Duodenal mucosa (tissue), 2 donors: ENCODE data around the gene CDK14.

ENCODE experiments used
- H3K27ac ChIP-seq: one replicate; pipeline ENCODE4 v1.7.0; 2013; ENCODE audit warnings: low read depth, low read length
- H3K27me3 ChIP-seq, 2 donors: one replicate each; pipeline ENCODE4 v1.7.0; 2013; ENCODE audit warnings: low read length in 2 of 2, control low read depth in 1 of 2; ENCODE audit not compliant: insufficient read depth in 2 of 2, control insufficient read depth in 1 of 2
- H3K36me3 ChIP-seq, 2 donors: one replicate each; pipeline ENCODE4 v1.7.0; 2013; ENCODE audit warnings: low read length in 2 of 2, control low read depth in 1 of 2; ENCODE audit not compliant: insufficient read depth in 2 of 2, control insufficient read depth in 1 of 2
- H3K4me1 ChIP-seq, 2 donors: one replicate each; pipeline ENCODE4 v1.7.0; 2013; ENCODE audit warnings: low read length in 2 of 2, control low read depth in 1 of 2; ENCODE audit not compliant: insufficient read depth in 2 of 2, control insufficient read depth in 1 of 2
- H3K4me3 ChIP-seq, 2 donors: one replicate each; pipeline ENCODE4 v1.7.0; 2013; ENCODE audit warnings: low read length in 2 of 2, low read depth in 1 of 2
- H3K9ac ChIP-seq, 2 donors: one replicate each; pipeline ENCODE4 v1.7.0; 2013; ENCODE audit warnings: low read length in 2 of 2, low read depth in 1 of 2
- H3K9me3 ChIP-seq, 2 donors: one replicate each; pipeline ENCODE4 v1.7.0; 2013; ENCODE audit warnings: low read length in 2 of 2, control low read depth in 1 of 2; ENCODE audit not compliant: control insufficient read depth in 1 of 2

Gene CDK14

DNA sequence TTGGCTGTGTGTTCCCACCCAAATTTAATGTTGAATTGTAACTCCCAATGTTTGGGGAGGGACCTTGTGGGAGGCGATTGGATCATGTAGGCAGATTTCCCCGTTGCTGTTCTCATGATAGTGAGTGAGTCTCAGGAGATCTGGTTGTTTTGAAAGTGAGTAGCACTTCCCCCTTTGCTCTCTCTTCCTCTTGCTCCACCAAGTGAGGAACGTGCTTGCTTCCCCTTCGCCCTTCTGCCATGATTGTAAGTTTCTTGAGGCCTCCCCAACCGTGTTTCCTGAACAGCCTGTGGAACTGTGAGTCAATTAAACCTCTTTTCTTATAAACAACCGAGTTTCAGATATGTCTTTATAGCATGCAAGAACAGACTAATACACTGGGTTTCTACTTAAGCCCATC is 176.3 kb downstream of the CDK14 start:
- Histone ChIP-seq H3K27me3 (no peaks in the 10 kb centered on the region), H3K27ac (no peak overlapping the region)

GRCh38 chr7:90773269-90773668 is 177.1 kb downstream of the CDK14 start:
- Histone ChIP-seq H3K4me3 (no peak overlapping the region), H3K27ac (no peak overlapping the region), H3K9me3 (peaks cover 0 to 4% of the 10 kb centered on the region in 2 donors), H3K9ac (no peak overlapping the region), H3K4me1 (no peaks in the 10 kb centered on the region), H3K36me3 (no peaks in the 10 kb centered on the region), H3K27me3 (no peaks in the 10 kb centered on the region)

More for the DNA sequence above, 176.3 kb downstream of the CDK14 start:
- no peaks in the 10 kb centered on the region for H3K36me3 ChIP-seq
- peaks cover 0 to under 1% of the 10 kb centered on the region in 2 donors for H3K4me1 ChIP-seq
- H3K9ac ChIP-seq: no peak overlapping the region
- peaks cover 0 to 4% of the 10 kb centered on the region in 2 donors for H3K9me3 ChIP-seq
- H3K4me3 ChIP-seq: no peak overlapping the region

- Histone ChIP-seq H3K36me3 (no peaks in the 10 kb centered on the region), H3K27me3 (no peaks in the 10 kb centered on the region), H3K4me1 (no peaks in the 10 kb centered on the region), H3K27ac (no peak overlapping the region), H3K9ac (no peak overlapping the region), H3K9me3 (peaks cover 0 to 4% of the 10 kb centered on the region in 2 donors), H3K4me3 (no peak overlapping the region)
These were observed 178.6 kb downstream of the CDK14 start for GRCh38 chr7:90774706-90775105.

GRCh38 chr7:90775383-90775965 is 179.4 kb downstream of the CDK14 start:
- no peak overlapping the region for H3K4me3 ChIP-seq
- peaks cover 0 to 4% of the 10 kb centered on the region in 2 donors for H3K9me3 ChIP-seq
- no peaks in the 10 kb centered on the region for H3K36me3 ChIP-seq
- H3K9ac ChIP-seq: no peak overlapping the region
- no peaks in the 10 kb centered on the region for H3K27me3 ChIP-seq
- no peaks in the 10 kb centered on the region for H3K4me1 ChIP-seq
- no peak overlapping the region for H3K27ac ChIP-seq

GRCh38 chr7:90777041-90777440 is 180.9 kb downstream of the CDK14 start:
- Histone ChIP-seq H3K27ac (no peak overlapping the region), H3K4me1 (no peaks in the 10 kb centered on the region), H3K9ac (no peak overlapping the region), H3K36me3 (no peaks in the 10 kb centered on the region), H3K4me3 (no peak overlapping the region), H3K27me3 (no peaks in the 10 kb centered on the region), H3K9me3 (no peaks in the 10 kb centered on the region)

DNA sequence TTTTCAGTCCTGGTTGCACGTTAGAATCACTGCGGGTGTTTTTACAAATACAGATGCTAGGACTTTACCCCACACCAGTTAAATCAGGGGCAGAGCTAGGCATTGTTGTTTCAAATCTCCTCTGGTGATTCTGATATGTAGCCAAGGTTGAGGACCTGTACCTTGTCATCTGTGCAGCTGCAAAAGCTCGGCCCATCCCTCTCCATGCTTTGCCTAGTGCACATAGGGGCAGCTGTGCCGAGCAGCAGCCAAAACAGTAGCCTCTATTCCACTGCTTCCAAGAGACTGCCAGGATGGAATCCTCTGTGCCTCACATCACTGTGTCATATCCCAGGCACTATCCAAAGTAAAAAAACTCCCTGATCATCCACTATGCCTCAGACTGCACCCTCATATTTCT is 181.3 kb downstream of the CDK14 start:
- H3K27me3 ChIP-seq: no peaks in the 10 kb centered on the region
- no peak overlapping the region for H3K27ac ChIP-seq

GRCh38 chr7:90777886-90778285 is 181.8 kb downstream of the CDK14 start:
- Histone ChIP-seq H3K9me3 (no peaks in the 10 kb centered on the region), H3K27ac (no peak overlapping the region), H3K9ac (no peak overlapping the region), H3K4me1 (no peaks in the 10 kb centered on the region), H3K4me3 (no peak overlapping the region), H3K27me3 (no peaks in the 10 kb centered on the region), H3K36me3 (no peaks in the 10 kb centered on the region)

More for the DNA sequence above, 181.3 kb downstream of the CDK14 start:
- H3K4me1 ChIP-seq: no peaks in the 10 kb centered on the region
- H3K4me3 ChIP-seq: no peak overlapping the region
- no peaks in the 10 kb centered on the region for H3K9me3 ChIP-seq
- H3K36me3 ChIP-seq: no peaks in the 10 kb centered on the region
- no peak overlapping the region for H3K9ac ChIP-seq

GRCh38 chr7:90788052-90788451 is 191.9 kb downstream of the CDK14 start:
- H3K36me3 ChIP-seq: no peaks in the 10 kb centered on the region
- no peaks in the 10 kb centered on the region for H3K9me3 ChIP-seq
- H3K9ac ChIP-seq: no peak overlapping the region
- no peaks in the 10 kb centered on the region for H3K4me1 ChIP-seq
- no peaks in the 10 kb centered on the region for H3K27me3 ChIP-seq
- H3K4me3 ChIP-seq: no peak overlapping the region
- H3K27ac ChIP-seq: no peak overlapping the region

GRCh38 chr7:90789736-90790306 is 193.7 kb downstream of the CDK14 start:
- H3K9me3 ChIP-seq: peaks cover 0 to 4% of the 10 kb centered on the region in 2 donors
- no peaks in the 10 kb centered on the region for H3K36me3 ChIP-seq
- no peak overlapping the region for H3K4me3 ChIP-seq
- H3K27me3 ChIP-seq: no peaks in the 10 kb centered on the region
- H3K4me1 ChIP-seq: no peaks in the 10 kb centered on the region
- H3K27ac ChIP-seq: no peak overlapping the region
- no peak overlapping the region for H3K9ac ChIP-seq

DNA sequence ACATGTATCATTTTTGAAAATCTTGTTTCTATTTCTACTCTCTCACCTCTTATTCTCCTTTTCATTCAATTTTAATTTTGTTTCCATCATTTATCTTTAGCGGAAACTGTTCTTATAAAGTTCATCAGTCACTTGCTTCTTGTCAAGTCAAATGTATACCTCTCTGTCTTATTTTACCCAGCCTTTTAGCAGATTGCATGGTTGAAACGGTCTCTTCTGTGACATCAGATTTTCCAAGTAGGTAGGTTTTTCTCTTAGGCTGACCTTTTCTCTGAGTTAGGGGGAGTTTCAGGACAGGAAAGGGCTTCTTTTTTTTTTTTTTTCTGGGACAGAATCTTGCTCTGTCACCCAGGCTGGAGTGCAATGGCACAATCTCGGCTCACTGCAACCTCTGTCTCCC is 195.5 kb downstream of the CDK14 start:
- Histone ChIP-seq H3K9me3 (peaks cover 0 to 4% of the 10 kb centered on the region in 2 donors), H3K27ac (no peak overlapping the region), H3K27me3 (no peaks in the 10 kb centered on the region), H3K36me3 (no peaks in the 10 kb centered on the region), H3K4me3 (no peak overlapping the region), H3K9ac (no peak overlapping the region), H3K4me1 (no peaks in the 10 kb centered on the region)
